Measurements from ENCODE around the gene XIRP2. TPM values are rescaled to one million over a fixed set of nuclear protein-coding genes. Genes with fewer than 3 reads are reported as not detected.

Gene XIRP2
- total RNA-seq, 1 donor = 0.10 TPM

DNA sequence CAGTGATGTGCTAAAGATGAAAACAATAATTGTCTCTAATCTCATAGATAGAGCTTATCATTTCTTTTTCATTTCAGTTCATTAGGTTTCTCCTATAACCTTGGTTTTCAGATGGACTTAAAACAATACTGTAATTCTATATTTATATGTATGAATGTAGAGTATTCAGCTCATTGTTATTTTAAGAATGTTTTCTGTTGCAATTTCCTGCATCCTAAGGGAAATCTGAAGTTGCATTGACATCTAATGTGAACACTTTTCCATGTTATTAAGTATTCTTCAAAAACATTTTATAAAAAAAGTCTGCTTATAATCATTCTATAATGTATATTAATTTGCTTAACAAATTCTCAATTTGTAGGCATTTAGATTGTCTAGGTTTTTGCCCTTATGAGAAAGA lies 288.9 kb downstream of the XIRP2 start:
- no peaks in the 10 kb centered on the region for H3K9me3 ChIP-seq (ENCODE audit: low read depth, low read length)
- no peaks in the 10 kb centered on the region for H3K4me1 ChIP-seq (ENCODE audit: insufficient read depth, low read length)
- H3K27me3 ChIP-seq (ENCODE audit: insufficient read depth, low read length) = no peaks in the 10 kb centered on the region
- H3K4me3 ChIP-seq (ENCODE audit: low read length) = no peak overlapping the region

DNA sequence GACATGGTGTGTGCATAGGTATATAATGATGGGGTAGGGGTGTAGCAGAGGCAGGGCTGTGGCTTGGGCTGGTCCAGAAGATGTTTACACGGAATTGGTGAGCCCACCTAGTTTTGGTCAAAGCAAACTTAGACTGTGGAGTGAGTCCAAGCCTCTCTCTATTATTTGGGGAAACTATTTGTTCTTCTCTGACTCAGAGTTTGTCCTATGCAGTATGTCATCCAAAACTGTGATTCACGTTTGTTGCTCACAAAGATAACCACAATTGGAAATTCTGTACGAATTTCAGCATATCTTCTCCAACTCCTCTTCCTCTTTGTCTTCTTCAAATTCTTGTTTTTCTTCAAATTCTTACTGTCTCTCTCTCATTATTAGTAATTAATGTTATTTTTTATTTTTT lies 292.9 kb downstream of the XIRP2 start:
- Histone ChIP-seq H3K4me3 (ENCODE audit: low read length) (no peak overlapping the region), H3K27me3 (ENCODE audit: insufficient read depth, low read length) (no peaks in the 10 kb centered on the region)

DNA sequence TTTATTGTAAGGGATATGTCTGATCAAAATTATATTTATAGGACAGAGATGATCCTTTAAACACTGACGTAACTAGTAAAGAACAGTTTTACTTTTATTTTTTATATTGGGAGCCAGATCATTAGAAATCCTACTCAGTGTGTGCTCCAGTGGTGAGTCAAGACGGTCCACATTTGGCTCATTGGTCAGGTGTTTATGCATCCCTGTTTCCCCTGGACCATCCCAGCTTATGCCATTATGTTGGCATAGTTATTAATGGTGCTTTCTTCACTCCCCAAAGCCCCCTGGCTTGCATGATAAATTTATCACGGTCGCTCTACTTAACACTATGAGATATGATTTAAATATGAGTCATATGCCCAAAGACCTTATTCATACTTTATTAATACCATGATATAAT lies 293.4 kb downstream of the XIRP2 start:
- no peak overlapping the region for H3K4me3 ChIP-seq (ENCODE audit: low read length)
- H3K9me3 ChIP-seq (ENCODE audit: low read depth, low read length) = no peaks in the 10 kb centered on the region
- H3K4me1 ChIP-seq (ENCODE audit: insufficient read depth, low read length) = no peaks in the 10 kb centered on the region
- H3K27me3 ChIP-seq (ENCODE audit: insufficient read depth, low read length) = no peaks in the 10 kb centered on the region

More for the DNA sequence above, 292.9 kb downstream of the XIRP2 start:
- no peaks in the 10 kb centered on the region for H3K4me1 ChIP-seq (ENCODE audit: insufficient read depth, low read length)
- no peaks in the 10 kb centered on the region for H3K9me3 ChIP-seq (ENCODE audit: low read depth, low read length)

DNA sequence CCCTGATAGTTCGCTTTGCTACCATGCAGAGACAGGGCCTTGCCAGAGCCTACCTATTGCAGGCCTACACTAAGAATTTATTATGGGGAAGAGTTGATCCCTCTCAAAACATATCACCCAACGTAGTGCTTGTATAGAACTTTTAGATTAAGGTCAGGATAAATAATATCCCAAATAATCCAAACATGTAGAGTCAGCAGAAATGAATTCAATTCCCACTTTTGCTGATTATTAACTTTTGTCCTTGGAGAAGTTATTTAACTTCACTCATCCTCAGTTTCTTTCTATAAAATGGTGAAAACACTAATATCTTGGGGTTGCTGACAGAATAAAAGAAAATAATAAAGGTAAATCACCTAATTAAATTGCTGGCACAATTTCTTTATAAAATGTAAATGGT lies 294.1 kb downstream of the XIRP2 start:
- Histone ChIP-seq H3K9me3 (ENCODE audit: low read depth, low read length) (no peaks in the 10 kb centered on the region), H3K27me3 (ENCODE audit: insufficient read depth, low read length) (no peaks in the 10 kb centered on the region), H3K4me3 (ENCODE audit: low read length) (no peak overlapping the region), H3K4me1 (ENCODE audit: insufficient read depth, low read length) (no peaks in the 10 kb centered on the region)

DNA sequence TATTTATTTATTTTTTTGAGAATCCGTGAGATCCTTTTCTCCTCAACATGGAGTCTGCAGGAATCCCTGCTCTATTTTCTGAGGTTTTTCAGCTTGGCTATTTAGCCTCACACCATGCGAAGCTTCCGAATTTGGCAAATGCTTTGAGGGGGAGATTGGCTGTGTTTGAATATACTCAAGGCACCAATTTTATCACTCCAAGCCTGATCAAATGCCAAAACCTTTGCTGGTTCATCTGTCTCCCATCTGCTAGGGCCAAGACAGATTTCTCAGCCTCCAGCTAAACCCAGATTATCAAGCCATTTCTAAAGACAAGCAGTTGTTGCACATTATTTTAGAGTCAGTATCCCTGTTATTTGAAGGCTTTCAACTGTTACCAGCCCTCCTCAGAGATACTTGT lies 295.7 kb downstream of the XIRP2 start:
- H3K9me3 ChIP-seq (ENCODE audit: low read depth, low read length) = no peaks in the 10 kb centered on the region
- H3K4me1 ChIP-seq (ENCODE audit: insufficient read depth, low read length) = no peaks in the 10 kb centered on the region
- H3K4me3 ChIP-seq (ENCODE audit: low read length) = no peak overlapping the region
- no peaks in the 10 kb centered on the region for H3K27me3 ChIP-seq (ENCODE audit: insufficient read depth, low read length)

DNA sequence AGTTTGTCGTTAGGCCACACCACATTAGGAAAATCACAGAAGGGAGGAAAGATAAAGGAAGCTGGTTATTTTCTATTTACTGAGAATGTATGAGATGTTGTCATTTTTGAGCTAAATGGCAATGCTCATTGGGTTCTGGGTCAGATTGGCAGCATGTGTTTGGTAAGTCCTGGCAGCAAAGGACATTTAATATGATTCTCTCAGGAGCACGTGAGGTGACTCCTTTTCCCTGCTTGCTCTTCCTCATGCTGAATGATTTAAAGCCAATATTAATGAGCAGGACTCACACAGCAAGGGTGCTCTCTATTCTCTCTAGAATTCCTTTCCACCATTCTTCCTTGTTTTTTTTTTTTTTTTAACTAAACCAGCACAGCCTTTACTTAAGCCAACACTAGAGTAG lies 298.2 kb downstream of the XIRP2 start:
- H3K4me1 ChIP-seq (ENCODE audit: insufficient read depth, low read length) = no peaks in the 10 kb centered on the region
- no peaks in the 10 kb centered on the region for H3K27me3 ChIP-seq (ENCODE audit: insufficient read depth, low read length)
- no peak overlapping the region for H3K4me3 ChIP-seq (ENCODE audit: low read length)
- no peaks in the 10 kb centered on the region for H3K9me3 ChIP-seq (ENCODE audit: low read depth, low read length)

DNA sequence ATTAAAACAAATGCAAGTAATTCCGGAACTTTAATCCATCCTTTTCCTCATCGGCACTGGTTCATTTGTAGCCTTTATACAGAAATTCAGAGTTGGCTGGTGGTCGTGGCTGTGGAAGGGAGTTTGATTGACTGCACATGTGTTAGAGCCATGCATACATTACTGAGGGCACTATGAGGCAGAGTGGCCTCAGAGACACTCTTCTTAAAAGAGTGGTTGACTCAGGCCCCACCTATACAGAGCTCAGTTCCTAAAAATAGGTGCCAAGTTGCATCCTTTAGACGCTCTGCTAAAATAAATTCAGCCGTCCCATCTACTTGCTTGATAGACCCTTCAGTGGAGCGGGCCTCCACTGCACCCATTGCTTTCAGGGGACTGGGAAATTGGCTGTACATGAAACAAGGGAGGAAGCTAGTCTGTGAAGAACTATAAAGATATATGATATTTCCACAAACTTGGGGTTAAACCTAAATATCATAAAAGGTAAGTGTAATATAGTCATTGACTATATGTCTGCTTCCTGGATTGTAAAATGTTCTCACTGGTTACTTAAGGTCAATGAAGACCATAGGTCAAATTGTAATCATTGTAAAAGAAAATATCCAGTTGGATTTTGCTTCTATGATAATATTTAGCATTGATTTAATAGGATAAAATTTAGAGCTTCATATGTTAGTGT lies 298.9 kb downstream of the XIRP2 start:
- Histone ChIP-seq H3K4me3 (ENCODE audit: low read length) (no peak overlapping the region), H3K9me3 (ENCODE audit: low read depth, low read length) (no peaks in the 10 kb centered on the region), H3K4me1 (ENCODE audit: insufficient read depth, low read length) (no peaks in the 10 kb centered on the region), H3K27me3 (ENCODE audit: insufficient read depth, low read length) (no peaks in the 10 kb centered on the region)

DNA sequence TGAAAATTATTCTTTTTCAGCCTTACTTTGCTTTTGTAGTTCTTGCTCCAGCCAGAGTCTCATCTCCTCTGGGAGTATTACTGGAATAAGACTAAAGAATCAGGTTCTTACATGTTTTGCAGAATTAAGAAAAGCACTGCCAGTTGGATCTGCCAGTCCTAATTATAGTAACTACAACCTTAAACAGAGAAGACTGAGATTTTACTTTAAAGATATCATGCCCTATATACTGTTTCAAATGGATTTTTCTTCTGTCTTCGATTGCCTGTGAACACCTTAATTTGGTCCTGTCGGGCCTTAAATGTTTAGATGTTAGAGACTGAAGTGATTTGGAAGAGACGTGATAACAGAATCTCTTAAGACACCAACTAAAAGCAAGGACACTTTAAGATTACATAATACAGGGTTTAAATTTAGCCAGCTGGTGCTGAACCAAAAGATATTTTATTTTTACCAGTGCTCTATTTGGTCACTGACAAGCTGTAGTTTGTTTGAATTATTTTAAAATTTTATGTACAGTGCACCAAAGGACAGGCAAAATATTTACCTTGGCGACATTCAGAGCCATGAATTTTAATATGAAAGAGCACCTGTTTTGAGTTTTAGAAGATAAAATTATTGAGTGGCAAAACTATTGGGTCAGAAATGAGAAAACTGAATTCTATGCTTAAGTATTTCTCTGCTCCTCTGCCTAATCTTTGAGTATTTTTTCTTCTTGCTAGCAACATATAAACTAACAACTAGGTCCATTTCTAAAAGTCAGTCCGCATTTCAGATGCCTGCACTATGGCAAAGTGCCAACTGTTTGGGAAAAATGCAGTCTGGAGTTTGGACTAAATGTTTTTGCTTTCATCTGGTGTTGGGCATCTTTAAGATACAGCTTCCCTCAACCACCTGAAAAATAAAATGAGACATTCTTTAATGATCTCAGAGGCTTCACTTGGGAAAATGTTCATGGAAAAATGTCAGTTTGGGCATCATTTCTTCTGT lies 300.0 kb downstream of the XIRP2 start:
- Histone ChIP-seq H3K4me1 (ENCODE audit: insufficient read depth, low read length) (no peaks in the 10 kb centered on the region), H3K9me3 (ENCODE audit: low read depth, low read length) (no peaks in the 10 kb centered on the region), H3K4me3 (ENCODE audit: low read length) (no peak overlapping the region), H3K27me3 (ENCODE audit: insufficient read depth, low read length) (no peaks in the 10 kb centered on the region)

DNA sequence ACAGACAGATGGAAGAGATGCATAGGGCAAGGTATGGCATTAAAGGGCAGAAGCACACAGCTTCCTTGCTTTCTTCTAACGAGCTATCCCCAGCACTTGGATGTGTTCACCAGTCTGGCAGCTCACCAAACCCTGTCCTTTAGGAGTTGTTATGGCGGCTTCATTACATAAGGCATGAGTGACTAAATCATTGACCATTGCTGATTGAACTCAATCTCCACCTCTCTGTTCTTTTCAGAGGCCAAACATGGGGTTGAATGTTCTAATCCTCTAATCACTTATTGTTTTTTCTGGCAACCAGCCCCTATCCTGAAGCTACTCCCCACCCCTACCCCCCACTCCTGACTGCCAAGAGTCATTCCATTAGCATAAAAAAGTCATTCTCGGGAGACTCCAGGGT lies 301.8 kb downstream of the XIRP2 start:
- Histone ChIP-seq H3K9me3 (ENCODE audit: low read depth, low read length) (no peaks in the 10 kb centered on the region), H3K4me1 (ENCODE audit: insufficient read depth, low read length) (no peaks in the 10 kb centered on the region), H3K4me3 (ENCODE audit: low read length) (no peak overlapping the region), H3K27me3 (ENCODE audit: insufficient read depth, low read length) (no peaks in the 10 kb centered on the region)

DNA sequence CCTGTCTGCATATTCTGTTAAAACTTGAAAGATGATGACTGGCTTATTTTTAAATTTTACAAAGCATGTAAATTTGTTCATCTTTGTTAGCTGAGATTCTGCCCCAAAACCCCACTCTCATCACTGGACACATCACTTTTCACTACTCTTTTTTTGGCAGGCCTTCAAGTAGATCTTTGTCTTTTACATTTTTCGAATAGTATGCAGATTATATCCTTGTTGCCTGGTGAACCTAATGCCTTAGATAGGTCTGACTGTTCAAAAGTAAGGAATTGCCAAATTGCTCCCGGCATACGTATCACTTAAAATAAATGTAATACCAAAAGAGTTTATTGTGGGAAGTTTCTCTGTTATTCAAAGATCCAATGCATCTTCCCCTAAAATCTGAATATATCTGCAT lies 303.3 kb downstream of the XIRP2 start:
- Histone ChIP-seq H3K4me3 (ENCODE audit: low read length) (no peak overlapping the region), H3K4me1 (ENCODE audit: insufficient read depth, low read length) (peaks cover 11% of the 10 kb centered on the region), H3K27me3 (ENCODE audit: insufficient read depth, low read length) (no peaks in the 10 kb centered on the region), H3K9me3 (ENCODE audit: low read depth, low read length) (no peaks in the 10 kb centered on the region)

DNA sequence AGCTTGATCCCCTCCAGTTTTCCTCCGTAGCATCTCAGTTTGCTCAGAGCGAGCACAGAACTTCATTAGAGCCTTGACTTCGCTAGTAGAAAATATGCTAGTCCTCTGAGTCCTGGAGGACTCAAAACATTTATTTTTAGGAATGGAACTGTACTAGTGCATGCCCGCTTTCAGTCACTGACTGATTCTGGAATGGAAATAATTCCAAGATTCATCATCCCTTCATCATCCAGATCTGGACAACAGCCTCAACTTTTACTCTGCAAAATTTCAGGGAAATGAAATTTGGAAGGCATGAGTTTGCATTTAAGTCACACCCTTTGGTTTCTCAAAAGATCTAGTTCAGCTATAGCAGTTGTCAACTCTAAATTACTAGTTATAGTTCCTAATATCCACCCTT lies 304.6 kb downstream of the XIRP2 start:
- no peaks in the 10 kb centered on the region for H3K9me3 ChIP-seq (ENCODE audit: low read depth, low read length)
- no peak overlapping the region for H3K4me3 ChIP-seq (ENCODE audit: low read length)
- H3K27me3 ChIP-seq (ENCODE audit: insufficient read depth, low read length) = no peaks in the 10 kb centered on the region
- peaks cover 16% of the 10 kb centered on the region for H3K4me1 ChIP-seq (ENCODE audit: insufficient read depth, low read length)

DNA sequence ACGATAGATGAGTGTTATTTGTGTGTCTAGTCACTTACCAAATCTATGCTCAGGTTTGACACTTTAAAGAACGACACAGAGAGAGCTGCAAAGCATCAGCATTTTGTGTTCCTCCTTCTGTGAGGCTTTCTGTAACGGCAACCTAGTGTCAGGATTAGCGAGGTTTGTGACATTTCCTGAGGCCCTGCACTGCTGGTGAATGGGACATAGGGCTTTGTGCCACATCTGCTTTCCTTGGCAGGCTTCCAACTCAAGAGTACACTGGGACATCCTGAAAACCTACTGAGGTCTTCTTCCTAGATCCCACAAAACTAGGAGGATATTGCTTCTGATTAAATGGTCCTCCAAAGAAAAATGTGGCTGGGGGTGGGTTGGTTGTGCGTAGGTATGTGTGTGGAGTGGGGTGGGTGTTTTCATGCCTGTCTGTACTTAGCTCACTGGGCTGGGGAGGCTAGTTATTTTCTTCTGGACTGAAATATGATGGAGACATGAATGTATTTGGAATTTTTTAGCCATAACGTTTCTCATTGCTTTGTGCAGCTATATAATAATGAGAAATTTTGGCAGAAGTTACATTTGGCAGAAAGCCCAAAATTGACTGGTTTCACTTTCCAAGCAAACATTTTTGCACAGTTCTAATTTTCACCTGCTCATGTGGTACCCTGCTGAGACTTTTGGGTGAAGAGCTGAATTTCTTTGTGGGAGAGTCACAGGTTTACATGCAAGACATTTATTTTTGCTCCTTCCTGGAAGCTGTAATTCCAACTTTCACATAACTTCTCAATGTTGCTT lies 308.4 kb downstream of the XIRP2 start:
- Histone ChIP-seq H3K9me3 (ENCODE audit: low read depth, low read length) (no peaks in the 10 kb centered on the region), H3K4me3 (ENCODE audit: low read length) (no peak overlapping the region), H3K4me1 (ENCODE audit: insufficient read depth, low read length) (peaks cover 16% of the 10 kb centered on the region), H3K27me3 (ENCODE audit: insufficient read depth, low read length) (no peaks in the 10 kb centered on the region)

DNA sequence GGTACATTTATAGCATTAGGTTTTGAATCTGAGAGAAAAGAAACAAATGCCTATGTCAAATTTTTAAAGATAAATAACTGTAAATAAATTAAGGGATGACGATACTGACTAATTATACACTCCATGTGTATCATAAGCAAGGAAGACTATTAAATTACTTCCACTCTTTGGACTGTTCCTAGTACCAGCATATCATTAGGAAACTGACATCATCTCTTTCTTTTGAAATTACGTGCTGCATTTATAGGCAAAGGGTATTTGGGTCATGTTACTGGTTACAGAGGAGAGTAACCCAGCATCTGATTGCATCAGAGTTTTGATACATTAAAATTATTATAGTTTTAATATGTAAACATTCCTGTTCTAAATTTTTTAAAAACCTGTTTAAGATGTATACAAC lies 309.7 kb downstream of the XIRP2 start:
- no peaks in the 10 kb centered on the region for H3K9me3 ChIP-seq (ENCODE audit: low read depth, low read length)
- H3K4me3 ChIP-seq (ENCODE audit: low read length) = no peak overlapping the region
- peaks cover 16% of the 10 kb centered on the region for H3K4me1 ChIP-seq (ENCODE audit: insufficient read depth, low read length)
- no peaks in the 10 kb centered on the region for H3K27me3 ChIP-seq (ENCODE audit: insufficient read depth, low read length)

DNA sequence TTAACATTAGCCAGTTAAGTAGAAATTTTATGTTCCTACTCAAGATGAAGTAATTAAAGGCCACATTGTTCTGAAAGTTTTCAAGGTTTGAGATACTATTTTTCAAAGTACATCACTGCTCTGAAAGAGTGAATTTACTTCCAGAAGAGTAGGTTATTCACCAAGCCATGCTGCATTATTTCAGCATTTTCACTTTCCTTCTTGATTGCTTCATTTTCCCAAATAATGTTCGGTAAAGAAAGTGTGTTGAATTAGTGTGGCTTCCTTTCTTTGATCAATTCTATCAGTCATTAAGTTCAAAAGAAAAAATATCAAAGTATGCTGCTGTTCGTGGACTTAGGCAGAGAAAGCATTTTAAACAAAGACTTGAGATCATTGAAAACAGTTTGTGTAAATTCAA lies 310.3 kb downstream of the XIRP2 start:
- peaks cover 16% of the 10 kb centered on the region for H3K4me1 ChIP-seq (ENCODE audit: insufficient read depth, low read length)
- no peaks in the 10 kb centered on the region for H3K9me3 ChIP-seq (ENCODE audit: low read depth, low read length)
- no peak overlapping the region for H3K4me3 ChIP-seq (ENCODE audit: low read length)
- no peaks in the 10 kb centered on the region for H3K27me3 ChIP-seq (ENCODE audit: insufficient read depth, low read length)

DNA sequence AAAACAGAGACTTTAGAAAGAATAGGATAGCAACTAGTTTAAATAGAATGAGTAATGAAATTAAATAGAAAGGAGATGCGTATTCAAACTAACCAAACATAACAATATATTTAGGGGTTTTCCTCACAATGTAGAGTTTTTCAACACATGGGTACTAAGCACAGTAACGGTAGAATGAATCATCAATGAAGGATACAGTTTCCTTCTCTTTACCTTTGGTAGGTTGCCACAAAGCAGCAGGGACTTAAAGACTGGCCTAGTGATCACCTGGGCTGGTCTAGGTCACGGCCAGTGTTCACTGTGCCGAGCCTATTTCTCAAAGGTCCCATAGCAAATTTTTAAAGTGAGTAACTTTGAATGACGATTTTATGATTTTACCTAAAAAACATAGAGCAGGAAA lies 311.7 kb downstream of the XIRP2 start:
- peaks cover 16% of the 10 kb centered on the region for H3K4me1 ChIP-seq (ENCODE audit: insufficient read depth, low read length)
- no peaks in the 10 kb centered on the region for H3K9me3 ChIP-seq (ENCODE audit: low read depth, low read length)
- H3K27me3 ChIP-seq (ENCODE audit: insufficient read depth, low read length) = no peaks in the 10 kb centered on the region
- H3K4me3 ChIP-seq (ENCODE audit: low read length) = no peak overlapping the region

Measured in mononuclear cell (primary cell).